Astrocyte (in vitro differentiated cells and primary cell): ENCODE data around the gene CENPF. TPM values are rescaled to one million over a fixed set of nuclear protein-coding genes. Genes with fewer than 3 reads are reported as not detected.

Experiments used
- DNase-seq: peaks from one replicate; pipeline ENCODE4 v3.0.0-alpha.2; 2010; ENCODE audit warnings: low read depth
- FAIRE-seq: peaks from 2 replicates; lab custom pipeline; 2011; peaks lifted over from hg19 to GRCh38; lab: Jason Lieb, UNC
- H2AFZ ChIP-seq: 2 replicates; pipeline ENCODE4 v1.6.0; 2012; ENCODE audit warnings: low read depth, low read length, inconsistent platforms
- H3K27ac ChIP-seq: 2 replicates; pipeline ENCODE4 v1.5.1; 2011; ENCODE audit warnings: low read depth, low read length, inconsistent platforms
- H3K27me3 ChIP-seq: 2 replicates; pipeline ENCODE4 v1.6.0; 2011; ENCODE audit warnings: low read length, inconsistent platforms; ENCODE audit not compliant: insufficient read depth
- H3K36me3 ChIP-seq: 2 replicates; pipeline ENCODE4 v1.5.1; 2011; ENCODE audit warnings: low read length, inconsistent platforms; ENCODE audit not compliant: insufficient read depth
- H3K4me1 ChIP-seq: 2 replicates; pipeline ENCODE4 v1.5.1; 2011; ENCODE audit warnings: low read length, inconsistent platforms; ENCODE audit not compliant: insufficient read depth
- H3K4me2 ChIP-seq: 2 replicates; pipeline ENCODE4 v1.6.0; 2012; ENCODE audit warnings: low read length, inconsistent platforms
- H3K4me3 ChIP-seq: 2 replicates; pipeline ENCODE4 v1.5.1; 2011; ENCODE audit warnings: low read depth, mild to moderate bottlenecking, low read length, inconsistent platforms; ENCODE audit not compliant: insufficient read depth
- H3K79me2 ChIP-seq: 2 replicates; pipeline ENCODE4 v1.6.0; 2012; ENCODE audit warnings: mild to moderate bottlenecking, low read length, inconsistent platforms; ENCODE audit not compliant: insufficient read depth
- H3K9ac ChIP-seq: 2 replicates; pipeline ENCODE4 v1.6.0; 2012; ENCODE audit warnings: mild to moderate bottlenecking, low read length, inconsistent platforms
- H3K9me3 ChIP-seq: 2 replicates; pipeline ENCODE4 v1.5.1; 2012; ENCODE audit warnings: low read depth, mild to moderate bottlenecking, low read length, inconsistent platforms; ENCODE audit not compliant: insufficient read depth
- H4K20me1 ChIP-seq: 2 replicates; pipeline ENCODE4 v1.6.0; 2012; ENCODE audit warnings: low read length, inconsistent platforms; ENCODE audit not compliant: insufficient read depth
- H3K27ac Mint-ChIP-seq: one replicate; pipeline ENCODE4 v1.8.0; 2021; ENCODE audit warnings: mild to moderate bottlenecking, mixed read lengths; ENCODE audit not compliant: unreplicated experiment
- H3K27me3 Mint-ChIP-seq: one replicate; pipeline ENCODE4 v1.8.0; 2021; ENCODE audit warnings: low read depth, mixed read lengths; ENCODE audit not compliant: unreplicated experiment
- H3K36me3 Mint-ChIP-seq: one replicate; pipeline ENCODE4 v1.8.0; 2021; ENCODE audit warnings: low read depth, mixed read lengths; ENCODE audit not compliant: unreplicated experiment
- H3K4me1 Mint-ChIP-seq: one replicate; pipeline ENCODE4 v1.8.0; 2021; ENCODE audit warnings: low read depth, mixed read lengths; ENCODE audit not compliant: unreplicated experiment
- H3K4me3 Mint-ChIP-seq: one replicate; pipeline ENCODE4 v1.8.0; 2021; ENCODE audit warnings: mild to moderate bottlenecking, moderate library complexity, mixed read lengths; ENCODE audit not compliant: unreplicated experiment
- H3K9me3 Mint-ChIP-seq: one replicate; pipeline ENCODE4 v1.8.0; 2021; ENCODE audit warnings: mild to moderate bottlenecking, mixed read lengths; ENCODE audit not compliant: unreplicated experiment
- EZH2 ChIP-seq: IDR thresholded peaks from 2 replicates; pipeline ENCODE4 v1.6.1; 2012; ENCODE audit warnings: mild to moderate bottlenecking, low read length, inconsistent platforms; ENCODE audit not compliant: insufficient read depth
- total RNA-seq: library from RNA; stranded (reverse); gene quantifications from 2 replicates; pipeline ENCODE4 v1.2.1, GENCODE V29; 2021
- TF ChIP-seq, protein P1 (sequence below): IDR thresholded peaks from 2 replicates; pipeline ENCODE4 v1.5.1; 2011; ENCODE audit warnings: low read depth, mild to moderate bottlenecking, inconsistent platforms, low read length, moderate library complexity; ENCODE audit not compliant: insufficient read depth

The CENPF gene
- total RNA-seq, 1 donor from 2014 or later = 22.9 TPM

DNA sequence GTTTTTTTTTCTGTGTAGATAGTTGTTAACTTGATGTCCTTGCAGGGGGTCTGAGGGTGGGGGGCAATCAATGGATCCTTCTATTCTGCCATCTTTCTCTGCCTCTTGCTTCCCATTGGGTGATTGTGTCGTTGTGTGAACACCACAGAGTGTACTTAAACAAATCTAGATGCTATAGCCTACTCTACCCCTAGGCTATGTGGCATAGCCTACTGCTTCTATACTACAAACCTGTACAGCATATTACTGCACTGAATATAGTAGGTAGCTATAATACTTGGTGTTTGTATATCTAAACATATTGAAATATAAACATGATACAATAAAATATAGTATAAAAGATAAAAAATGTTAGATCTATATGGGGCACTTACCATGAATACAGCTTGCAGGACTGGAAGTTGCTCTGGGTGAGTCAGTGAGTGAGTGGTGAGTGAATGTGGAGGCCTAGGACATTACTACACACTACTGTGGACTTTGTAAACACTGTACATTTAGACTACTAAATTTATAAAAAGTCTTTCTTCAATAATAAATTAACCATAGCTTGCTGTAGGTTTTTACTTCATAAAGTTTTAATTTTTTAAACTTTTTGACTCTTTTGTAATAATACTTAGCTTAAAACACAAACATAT lies 105.4 kb downstream of the CENPF start:
- TF ChIP-seq EZH2 = no peak
- TF ChIP-seq, protein P1, sequence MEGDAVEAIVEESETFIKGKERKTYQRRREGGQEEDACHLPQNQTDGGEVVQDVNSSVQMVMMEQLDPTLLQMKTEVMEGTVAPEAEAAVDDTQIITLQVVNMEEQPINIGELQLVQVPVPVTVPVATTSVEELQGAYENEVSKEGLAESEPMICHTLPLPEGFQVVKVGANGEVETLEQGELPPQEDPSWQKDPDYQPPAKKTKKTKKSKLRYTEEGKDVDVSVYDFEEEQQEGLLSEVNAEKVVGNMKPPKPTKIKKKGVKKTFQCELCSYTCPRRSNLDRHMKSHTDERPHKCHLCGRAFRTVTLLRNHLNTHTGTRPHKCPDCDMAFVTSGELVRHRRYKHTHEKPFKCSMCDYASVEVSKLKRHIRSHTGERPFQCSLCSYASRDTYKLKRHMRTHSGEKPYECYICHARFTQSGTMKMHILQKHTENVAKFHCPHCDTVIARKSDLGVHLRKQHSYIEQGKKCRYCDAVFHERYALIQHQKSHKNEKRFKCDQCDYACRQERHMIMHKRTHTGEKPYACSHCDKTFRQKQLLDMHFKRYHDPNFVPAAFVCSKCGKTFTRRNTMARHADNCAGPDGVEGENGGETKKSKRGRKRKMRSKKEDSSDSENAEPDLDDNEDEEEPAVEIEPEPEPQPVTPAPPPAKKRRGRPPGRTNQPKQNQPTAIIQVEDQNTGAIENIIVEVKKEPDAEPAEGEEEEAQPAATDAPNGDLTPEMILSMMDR = no peak
- Mint-ChIP-seq H3K4me1 (no peaks in the 10 kb centered on the region), H3K4me3 (no peak overlapping the region), H3K27ac (no peak overlapping the region), H3K36me3 (no peaks in the 10 kb centered on the region), H3K9me3 (peaks cover 3% of the 10 kb centered on the region), H3K27me3 (no peaks in the 10 kb centered on the region)
- H3K79me2 ChIP-seq = no peaks in the 10 kb centered on the region
- DNase-seq (no peak), FAIRE-seq (no peak)
- no peaks in the 10 kb centered on the region for H3K27me3 ChIP-seq
- H3K4me1 ChIP-seq = no peaks in the 10 kb centered on the region
- H3K27ac ChIP-seq = no peak overlapping the region
- no peaks in the 10 kb centered on the region for H4K20me1 ChIP-seq
- H3K9me3 ChIP-seq = no peaks in the 10 kb centered on the region
- H3K4me2 ChIP-seq = no peak overlapping the region
- no peak overlapping the region for H2AFZ ChIP-seq
- no peak overlapping the region for H3K4me3 ChIP-seq
- H3K36me3 ChIP-seq = no peaks in the 10 kb centered on the region
- no peak overlapping the region for H3K9ac ChIP-seq

DNA sequence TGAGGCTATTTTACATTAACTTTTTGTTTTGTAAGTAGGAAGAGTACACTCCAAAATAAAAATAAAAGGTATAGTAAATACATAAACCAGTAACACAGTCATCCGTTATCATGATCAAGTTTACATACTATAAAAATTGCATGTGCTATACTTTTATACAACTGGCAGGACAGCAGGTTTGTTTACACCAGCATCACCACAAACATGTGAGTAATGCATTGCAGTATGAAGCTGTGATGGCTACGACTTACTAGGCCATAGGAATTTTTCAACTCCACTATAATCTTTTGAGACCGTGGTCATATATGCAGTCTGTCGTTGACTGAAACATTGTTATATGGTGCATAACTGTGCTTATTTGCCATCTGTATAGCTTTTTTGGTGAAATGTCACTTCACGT lies 106.2 kb downstream of the CENPF start:
- no peaks in the 10 kb centered on the region for H3K36me3 ChIP-seq
- Mint-ChIP-seq H3K27me3 (no peaks in the 10 kb centered on the region), H3K36me3 (no peaks in the 10 kb centered on the region), H3K4me3 (no peak overlapping the region), H3K4me1 (no peaks in the 10 kb centered on the region), H3K27ac (no peak overlapping the region), H3K9me3 (peaks cover 3% of the 10 kb centered on the region)
- H2AFZ ChIP-seq = no peak overlapping the region
- H4K20me1 ChIP-seq = no peaks in the 10 kb centered on the region
- no peak overlapping the region for H3K4me2 ChIP-seq
- no peaks in the 10 kb centered on the region for H3K27me3 ChIP-seq
- H3K4me3 ChIP-seq = no peak overlapping the region
- H3K4me1 ChIP-seq = no peaks in the 10 kb centered on the region
- H3K9me3 ChIP-seq = no peaks in the 10 kb centered on the region
- no peak overlapping the region for H3K27ac ChIP-seq
- no peak for FAIRE-seq
- DNase-seq = no peak
- no peaks in the 10 kb centered on the region for H3K79me2 ChIP-seq
- TF ChIP-seq, protein P1 = no peak
- TF ChIP-seq EZH2 = no peak
- H3K9ac ChIP-seq = no peak overlapping the region

DNA sequence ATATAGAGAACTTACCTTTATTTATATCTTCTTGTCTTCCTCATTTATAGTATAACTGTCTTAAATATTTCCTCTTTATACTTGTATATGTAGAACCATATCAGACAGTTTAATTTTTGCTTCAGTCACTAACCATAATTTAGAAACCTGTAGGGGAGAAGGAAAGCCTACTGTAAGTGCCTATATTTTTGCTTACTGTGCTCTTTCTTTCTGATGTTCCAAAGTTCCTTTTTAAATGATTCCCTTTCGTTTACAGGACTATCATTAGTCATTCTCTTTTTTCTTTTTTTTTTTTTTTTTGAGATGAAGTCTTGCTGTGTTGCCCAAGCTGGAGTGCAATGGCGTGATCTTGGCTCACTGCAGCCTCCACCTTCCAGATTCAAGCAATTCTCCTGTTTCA lies 109.7 kb downstream of the CENPF start:
- H3K4me1 ChIP-seq = no peaks in the 10 kb centered on the region

More for the DNA sequence above, 109.7 kb downstream of the CENPF start:
- no peak overlapping the region for H3K27ac Mint-ChIP-seq
- H3K9me3 ChIP-seq = no peaks in the 10 kb centered on the region
- no peaks in the 10 kb centered on the region for H3K4me1 Mint-ChIP-seq
- no peak overlapping the region for H3K9ac ChIP-seq
- no peaks in the 10 kb centered on the region for H3K36me3 ChIP-seq
- no peaks in the 10 kb centered on the region for H3K79me2 ChIP-seq
- H3K4me3 ChIP-seq = no peak overlapping the region
- H3K27me3 ChIP-seq = no peaks in the 10 kb centered on the region
- H3K27ac ChIP-seq = no peak overlapping the region
- no peaks in the 10 kb centered on the region for H3K9me3 Mint-ChIP-seq
- H3K4me2 ChIP-seq = no peak overlapping the region
- no peak overlapping the region for H3K4me3 Mint-ChIP-seq
- DNase-seq = no peak
- H3K27me3 Mint-ChIP-seq = no peaks in the 10 kb centered on the region
- H2AFZ ChIP-seq = no peak overlapping the region
- no peak for FAIRE-seq
- no peaks in the 10 kb centered on the region for H3K36me3 Mint-ChIP-seq
- TF ChIP-seq EZH2 = no peak
- TF ChIP-seq, protein P1 = no peak
- H4K20me1 ChIP-seq = no peaks in the 10 kb centered on the region
